ENCODE measurements around the gene SLCO3A1.

Gene SLCO3A1

DNA sequence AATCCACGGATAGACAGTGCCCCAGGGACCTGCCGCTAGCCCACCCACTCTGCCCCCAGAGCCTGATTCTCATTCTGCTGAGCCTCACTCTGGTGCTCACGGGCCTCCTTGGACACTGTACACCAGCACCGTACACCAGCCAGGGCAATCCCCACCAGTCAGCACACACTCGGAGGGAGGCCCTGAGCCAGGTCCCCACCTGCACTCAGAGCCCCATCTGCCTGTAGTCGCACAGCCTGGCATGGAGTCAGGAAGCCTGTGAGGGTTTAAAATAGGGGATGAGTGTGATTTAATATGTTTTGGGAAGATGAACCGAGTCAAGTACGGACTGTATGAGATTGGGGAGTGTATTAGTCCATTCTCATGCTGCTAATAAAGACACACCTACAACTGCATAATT is 223.0 kb downstream of the SLCO3A1 start:
- no peak for FAIRE-seq

DNA sequence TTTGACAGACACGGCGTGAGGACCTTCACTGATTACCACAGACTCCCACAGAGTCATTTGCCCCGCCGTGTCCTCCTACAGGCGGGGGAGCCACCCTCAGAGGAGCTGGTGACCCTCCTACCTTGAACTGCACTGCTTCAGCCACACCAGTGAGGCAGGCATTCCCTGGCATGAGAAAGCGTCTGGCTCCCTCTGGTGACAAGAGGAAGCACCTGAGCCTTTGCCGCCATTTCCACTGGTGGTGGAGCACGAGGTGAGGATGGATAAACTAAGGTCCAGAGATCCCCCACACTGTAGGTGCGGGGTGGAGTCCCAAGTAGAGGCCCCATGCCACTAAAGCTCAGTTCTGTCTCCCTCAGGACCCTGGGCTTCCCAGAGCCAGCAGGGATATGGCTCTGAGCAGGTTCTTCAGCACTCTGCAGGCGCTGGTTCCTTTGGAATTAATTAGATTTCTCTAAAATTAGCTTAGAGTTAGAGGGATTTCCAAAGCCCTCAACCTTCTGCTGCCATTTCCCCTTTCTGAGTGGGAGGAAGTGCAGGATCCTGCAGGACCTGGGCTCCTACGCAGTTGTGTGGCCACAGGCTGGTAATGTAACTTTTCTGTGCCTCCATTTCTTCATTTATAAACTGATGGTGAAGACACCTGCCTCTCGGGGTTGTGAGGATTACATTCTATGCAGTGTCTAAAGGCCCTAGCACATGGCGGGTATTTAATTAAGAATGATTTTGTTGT is 224.0 kb downstream of the SLCO3A1 start:
- FAIRE-seq: no peak

DNA sequence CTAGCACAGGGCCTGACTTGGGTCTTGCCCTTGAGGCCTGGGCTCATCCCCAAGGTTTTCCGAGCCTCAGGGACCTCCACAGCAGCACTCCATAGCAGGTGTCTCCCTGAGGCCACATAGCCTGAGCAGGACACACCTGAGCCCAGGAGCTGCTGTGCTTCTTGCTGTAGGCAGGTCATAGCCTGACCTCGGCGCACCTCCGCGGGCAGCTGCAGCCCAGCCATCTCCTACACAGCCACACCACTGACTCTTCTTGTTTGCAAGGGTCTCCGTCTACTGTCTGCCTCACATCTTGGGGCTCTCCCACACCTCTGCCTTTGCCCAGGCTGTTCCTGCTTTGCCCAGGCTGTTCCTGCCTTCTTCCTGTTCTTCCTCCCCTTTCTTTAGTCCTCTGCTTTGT is 224.8 kb downstream of the SLCO3A1 start:
- no peak for FAIRE-seq

DNA sequence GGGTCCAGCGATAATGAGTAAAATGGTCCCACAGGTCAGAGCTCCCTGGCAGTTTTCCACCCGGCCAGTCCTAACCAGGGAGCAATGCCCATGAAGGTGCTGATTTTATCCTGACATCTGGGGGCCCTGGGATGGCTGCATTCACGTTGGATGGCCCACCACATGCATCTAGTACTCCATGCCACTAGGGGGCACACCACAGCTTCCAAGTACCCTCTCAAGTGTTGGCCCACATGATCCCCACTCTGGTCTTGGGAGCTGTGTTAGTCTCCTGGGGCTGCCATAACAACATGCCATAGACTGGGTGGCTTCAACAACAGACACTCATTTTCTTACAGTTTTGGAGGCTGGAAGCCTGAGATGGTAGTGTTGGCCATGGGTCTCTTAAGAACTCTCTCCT is 225.5 kb downstream of the SLCO3A1 start:
- FAIRE-seq: no peak

DNA sequence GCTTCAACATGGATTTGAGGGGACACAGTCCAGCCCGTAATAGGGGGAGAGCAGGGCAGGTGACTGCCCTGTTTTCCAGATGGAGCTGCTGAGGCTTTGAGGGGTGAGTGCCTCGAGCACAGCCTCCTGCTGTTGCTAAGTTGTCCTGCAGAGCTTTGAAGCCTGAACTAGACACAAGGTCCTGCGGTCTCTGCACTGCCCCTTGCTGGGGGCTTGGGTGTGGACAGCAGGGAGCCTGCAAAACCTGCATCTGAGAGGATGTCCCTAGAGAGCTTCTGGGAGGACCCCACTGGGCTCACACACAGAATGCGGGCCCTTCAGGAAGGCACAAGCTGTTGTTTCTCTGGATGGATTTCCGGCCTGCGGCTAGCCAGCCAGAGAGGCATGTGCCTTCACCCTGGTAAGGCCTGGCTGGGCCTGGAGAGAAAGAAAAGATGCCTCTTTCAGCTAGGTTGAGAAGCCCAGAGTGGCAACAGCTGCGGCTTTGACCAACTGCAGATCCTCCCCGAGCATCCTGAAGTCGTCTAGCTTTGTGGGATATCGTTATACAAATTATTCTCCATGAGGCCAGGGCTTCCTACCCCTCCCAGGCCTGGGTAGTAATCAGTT is 226.2 kb downstream of the SLCO3A1 start:
- no peak for FAIRE-seq

DNA sequence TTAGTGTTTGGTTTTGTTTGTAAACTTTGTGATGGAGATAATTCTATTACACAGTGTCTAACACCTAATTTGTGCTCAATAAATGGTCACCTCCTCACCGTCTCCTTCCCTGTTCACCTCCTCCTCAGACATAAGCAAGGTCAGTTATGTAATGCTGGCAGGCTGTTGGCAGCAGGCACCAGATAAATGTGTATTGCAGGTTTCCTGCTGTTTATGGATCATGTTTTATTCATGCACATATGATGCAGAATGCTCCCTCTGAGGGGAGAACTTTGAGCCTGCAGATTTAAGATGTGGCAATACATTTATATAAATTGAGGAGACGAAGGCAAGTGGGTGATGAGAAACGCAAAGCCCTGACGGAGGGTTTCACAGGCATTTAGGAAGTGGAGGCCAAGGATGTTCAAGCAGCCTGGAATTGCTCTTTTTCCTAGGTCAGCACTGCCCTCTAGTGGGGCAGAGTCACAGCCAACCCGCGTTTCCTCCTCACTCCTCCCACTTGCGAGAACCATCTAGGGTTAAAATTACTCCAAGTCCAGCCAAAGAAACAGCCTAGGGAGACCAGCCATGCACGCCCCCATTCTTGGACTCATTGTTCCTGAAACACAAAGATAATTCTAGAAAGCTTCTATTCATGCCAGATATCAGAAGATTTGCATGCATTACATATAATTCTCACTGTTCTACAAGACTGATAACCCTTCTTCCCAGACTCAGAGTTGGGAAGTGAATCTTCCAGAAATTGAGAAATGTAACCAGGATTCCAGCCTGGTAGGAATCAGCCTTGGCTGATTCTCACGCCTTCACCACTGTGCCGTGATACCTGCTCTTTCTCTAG is 228.7 kb downstream of the SLCO3A1 start:
- FAIRE-seq: no peak

DNA sequence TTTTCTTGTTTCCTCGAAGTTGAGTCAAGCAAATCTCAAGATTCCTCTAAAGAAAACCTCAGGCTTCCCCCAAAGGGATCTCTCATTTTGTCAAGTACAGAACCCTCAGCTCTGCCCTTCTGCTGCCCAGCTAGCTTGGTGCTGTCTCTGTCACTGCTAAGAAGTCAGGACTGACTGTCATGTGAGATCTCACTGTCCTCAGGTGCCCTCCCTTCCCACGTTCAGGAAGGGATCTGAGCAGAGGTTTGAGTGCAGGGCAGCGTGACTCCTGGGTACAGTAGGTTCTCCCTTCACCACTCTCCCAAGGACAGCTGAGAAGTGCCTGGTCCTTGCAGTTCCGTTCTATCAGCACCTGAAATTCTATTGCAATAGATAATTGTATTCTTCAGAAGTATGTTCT is 229.7 kb downstream of the SLCO3A1 start:
- FAIRE-seq: no peak

DNA sequence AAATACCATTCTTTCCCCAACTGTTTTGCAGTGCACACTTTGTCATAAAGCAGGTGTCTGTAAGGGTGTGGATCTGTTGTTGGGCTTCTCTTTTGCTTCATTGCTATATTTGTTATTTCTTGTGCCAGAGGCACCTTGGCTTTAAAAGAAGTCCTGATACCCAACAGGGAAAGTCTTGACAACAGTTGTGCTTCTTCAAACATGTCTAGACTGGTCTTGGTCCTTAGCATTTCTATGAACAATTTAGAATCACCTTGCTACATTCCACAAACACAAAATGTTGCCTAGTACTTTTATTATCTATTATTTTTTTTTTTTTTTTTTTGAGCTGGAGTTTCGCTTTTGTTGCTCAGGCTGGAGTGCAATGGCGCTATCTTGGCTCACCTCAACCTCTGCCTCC is 233.7 kb downstream of the SLCO3A1 start:
- no peak for FAIRE-seq

DNA sequence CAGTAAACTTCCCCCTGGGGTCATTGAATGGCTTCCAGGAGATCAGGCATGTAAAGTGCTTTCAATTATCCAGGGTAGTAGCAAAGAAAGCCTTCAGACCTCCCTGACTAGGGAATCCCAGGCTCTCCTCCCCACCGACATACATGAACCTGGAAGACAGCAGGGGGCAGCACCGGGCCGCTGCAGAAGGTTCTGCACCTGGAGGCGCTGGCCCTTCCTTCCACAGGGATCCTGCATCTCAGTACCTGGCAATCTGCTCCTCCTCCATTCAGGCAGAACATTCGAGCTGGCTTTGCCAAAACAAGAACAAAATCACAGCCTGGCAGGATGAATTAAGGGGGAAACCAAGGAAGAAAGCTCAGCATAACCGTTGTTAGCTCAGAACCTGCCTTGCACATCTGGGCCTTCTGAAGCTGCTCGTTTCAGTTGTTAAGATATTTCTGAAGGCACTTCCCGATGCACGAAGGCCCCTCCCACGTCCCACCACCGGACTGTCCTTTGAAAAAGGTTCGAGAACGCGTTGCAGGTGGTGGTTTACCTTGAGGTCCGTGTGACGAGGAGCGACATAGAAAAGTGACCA is 237.7 kb downstream of the SLCO3A1 start:
- FAIRE-seq: no peak

DNA sequence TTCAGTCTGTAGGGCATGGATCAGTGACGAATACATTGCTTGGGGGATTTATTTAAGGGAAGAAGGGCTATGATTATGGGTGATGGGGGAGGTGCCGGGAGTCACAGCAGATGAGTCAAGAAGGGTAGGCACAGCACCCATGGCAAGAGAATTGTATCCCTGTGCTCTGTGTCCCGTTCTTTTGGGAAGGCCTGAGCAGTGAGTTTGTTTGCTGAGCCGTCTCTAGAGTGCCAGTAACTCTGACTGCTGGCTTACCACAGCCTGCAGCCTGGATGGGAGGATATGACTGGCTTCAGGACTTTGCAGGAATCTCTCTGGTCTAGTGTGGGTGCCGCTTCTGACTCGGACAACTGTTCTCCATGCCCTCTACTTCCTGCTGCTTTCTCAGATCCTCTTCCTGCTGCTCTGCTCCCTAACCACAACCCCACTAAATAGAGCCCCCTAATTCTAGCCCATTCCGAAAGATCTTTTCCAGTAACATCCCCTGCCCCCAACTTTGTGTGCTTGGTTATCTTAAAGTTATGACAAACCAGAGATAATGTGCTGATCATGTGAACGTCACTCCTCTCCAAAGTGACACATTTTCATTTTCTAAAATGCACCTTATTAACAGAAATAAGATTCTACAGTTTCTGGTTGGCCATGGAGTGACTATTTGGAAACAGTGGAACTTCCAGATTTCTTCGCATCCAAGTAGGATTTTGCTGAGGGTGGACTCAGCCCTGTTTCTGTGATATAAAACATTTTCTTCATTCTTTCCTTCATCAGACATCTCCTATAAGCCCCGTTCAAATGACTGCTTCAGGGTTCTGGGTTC is 239.0 kb downstream of the SLCO3A1 start:
- no peak for FAIRE-seq

DNA sequence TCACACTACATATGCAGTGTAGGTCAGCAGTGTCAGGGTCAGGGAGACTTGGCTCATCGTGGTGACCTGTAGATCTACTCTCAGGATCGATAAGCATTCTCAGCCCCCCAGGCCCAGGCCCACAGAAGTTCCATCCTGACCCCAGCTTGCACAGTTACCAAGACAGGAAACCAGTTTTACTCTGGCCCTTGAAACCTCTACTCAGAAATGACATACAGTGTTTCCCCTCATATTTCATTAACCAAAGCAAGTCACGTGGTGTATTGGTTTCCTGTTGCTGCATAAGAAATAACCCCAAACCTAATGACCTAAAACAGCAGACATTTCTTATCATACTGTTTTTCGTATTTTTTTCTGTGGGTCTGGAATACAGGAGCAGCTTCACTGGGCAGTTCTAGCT is 242.2 kb downstream of the SLCO3A1 start:
- FAIRE-seq: no peak

DNA sequence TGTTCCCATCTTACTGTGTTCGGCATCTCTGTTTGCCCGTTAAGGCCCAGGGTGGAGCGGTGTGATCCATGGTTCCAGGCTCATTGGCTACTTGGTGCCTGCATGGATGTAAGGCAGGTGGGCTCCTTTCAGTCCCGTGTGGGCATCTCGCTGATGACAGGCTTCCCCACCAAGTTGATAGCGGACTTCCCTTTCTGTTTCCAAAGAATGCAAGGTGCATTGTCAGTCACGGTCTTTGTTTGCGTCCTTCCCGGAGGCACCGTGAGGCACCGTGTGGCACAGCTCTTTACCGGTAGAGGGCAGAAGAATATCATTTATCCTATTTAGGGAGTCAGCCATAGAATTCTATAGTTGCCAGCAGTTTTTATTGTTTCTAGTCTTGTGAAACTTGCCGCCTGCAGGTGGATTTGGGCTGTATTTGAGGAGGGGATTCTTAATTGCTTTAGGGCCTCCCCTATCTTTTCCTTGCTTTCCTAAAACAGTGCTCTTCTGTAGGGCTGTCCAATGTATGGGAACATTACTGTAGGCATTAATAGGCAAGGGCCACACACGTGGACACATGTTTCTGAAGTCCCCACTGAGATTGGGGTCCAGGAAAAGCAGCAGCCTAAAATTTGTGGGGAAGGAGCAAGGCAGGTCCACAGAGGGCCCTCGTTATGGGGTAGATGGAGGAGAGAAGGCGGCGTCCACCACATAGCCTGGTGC is 244.1 kb downstream of the SLCO3A1 start:
- no peak for FAIRE-seq

DNA sequence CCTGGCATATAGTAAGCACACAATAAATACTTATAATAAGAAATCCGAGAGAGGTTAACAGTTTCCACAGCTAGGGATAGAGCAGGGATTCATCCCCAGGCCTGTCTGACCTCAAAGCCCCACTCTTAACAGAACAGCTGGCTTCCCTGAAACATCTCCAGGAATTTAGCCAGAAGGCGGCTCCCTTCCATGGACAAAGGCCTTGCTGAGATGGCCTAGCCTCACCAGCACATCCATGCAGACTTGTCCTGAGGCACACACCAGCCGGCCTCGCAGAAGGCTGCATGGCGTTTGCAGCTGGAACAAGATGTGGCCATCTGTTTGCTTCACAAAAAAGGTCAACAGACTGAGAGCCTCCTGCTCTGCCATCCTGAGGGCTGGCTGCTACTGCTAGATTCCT is 245.4 kb downstream of the SLCO3A1 start:
- FAIRE-seq: no peak

DNA sequence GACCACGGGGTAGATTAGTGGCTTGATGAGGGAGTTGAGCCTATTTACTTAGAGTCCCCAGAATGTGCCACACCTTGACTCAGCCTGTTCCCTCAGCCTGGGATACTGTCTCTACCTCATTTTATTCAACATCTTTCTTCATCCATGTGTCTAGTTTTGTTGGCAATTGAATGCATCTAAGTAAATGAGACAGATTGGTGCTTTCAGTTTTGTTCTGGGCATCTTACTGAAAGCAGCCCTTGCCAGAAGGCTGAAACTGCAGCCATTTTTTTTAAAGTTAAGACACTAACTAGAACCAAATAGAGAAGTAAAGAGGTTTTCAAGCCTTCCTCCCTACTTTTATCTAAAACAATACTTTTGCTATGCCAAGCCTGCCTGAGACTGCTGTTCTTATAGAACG is 246.8 kb downstream of the SLCO3A1 start:
- FAIRE-seq: no peak

DNA sequence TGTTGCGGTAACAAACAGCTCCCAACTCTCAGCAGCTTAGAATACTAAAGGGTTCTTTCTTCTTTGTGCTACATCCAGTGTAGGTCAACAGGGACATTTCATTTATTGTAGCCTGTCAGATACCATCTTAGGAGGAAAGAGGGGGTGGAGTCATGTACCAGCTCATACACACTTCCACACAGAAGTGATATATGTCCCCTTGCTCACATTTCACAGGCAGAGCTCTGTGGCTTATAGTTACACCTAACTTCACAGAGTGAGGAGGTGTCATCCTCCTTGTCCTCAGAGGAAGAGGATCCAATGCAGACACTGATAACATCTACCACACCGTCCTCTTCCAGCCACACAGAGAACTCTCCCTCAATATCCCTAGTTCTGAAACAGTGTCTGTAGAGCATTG is 247.2 kb downstream of the SLCO3A1 start:
- FAIRE-seq: no peak

DNA sequence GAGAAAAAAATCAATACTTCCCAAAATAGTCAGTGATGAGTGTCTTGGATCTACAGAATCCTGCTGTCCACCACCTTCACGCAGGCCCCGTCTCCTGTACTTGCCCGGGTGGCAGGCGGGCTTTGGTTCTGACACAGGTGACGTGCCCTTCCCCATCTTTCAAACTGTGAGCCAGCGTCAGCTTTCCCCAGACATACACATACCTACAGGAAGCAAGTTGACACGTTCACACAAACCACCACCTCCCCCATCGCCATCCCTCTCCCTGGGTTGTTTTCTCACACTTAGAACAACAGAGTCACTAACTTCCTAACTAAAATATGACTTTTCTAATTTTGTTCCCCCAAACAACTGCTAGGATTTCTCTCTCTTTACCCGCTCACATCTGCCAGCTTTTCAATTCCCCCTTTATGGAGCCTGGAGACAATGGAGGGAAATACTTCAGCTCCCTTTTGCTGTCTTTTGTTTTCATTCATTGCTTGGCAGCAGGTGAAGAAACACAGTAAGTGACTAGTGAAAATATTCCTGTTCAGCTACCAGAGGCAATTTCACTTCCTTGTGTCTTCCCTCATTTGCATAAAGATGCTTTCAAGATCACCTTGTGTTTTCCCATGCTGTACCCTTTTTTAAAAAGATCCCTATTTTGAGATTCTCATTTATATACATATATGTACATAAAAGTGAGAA is 248.3 kb downstream of the SLCO3A1 start:
- FAIRE-seq: no peak

DNA sequence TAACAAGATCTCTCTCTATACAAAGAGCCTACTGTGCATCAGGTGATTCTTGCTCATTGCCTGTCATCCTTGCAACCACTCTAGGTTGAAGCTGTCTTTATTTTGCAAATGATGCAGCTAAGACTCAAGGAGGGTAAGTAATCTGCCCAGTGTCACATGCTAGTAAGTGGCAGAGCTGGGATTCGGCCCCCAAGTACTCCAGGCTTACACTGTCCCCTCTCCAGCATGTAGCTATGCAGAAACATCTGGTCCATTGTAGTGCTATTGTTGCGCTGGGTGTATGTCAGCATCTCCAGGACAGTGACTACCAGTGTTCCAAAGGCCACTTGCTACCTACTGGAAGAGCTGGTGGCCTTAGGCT is 248.9 kb downstream of the SLCO3A1 start:
- FAIRE-seq: no peak

DNA sequence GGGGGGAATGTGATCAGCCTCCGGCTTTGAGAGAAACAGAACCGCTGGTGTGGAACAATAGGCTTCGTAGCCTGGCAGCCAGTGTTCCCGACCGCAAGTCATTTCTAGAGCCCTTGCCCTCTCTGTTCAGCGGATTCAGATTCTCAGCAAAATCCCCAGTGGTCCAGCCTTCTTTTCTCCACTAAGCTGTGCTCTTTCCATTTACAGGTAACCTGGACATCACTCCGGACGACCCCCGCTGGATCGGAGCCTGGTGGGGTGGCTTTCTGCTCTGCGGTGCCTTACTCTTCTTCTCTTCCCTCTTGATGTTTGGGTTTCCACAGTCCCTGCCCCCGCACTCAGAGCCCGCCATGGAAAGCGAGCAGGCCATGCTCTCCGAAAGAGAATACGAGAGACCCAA is 250.6 kb downstream of the SLCO3A1 start:
- FAIRE-seq: no peak

DNA sequence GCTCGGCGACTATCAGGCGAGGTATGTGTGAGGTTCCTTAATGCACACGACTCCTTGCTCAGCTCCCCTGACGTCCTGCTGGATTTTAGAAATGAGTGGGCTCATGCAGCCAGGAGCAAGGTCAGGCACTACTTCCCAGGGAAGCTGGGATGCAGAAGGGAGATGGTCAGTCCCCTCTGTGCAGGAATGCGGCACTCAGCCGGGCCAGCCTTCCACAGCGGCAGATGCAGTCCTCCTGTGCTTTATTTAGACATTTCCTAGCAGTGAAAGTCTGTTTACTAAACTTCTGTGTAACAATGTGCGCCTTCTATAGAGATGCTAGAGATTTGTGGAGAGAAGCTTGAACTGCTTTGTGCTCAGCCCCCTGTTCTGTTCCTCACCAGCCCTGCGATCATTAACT is 252.1 kb downstream of the SLCO3A1 start:
- FAIRE-seq: no peak

DNA sequence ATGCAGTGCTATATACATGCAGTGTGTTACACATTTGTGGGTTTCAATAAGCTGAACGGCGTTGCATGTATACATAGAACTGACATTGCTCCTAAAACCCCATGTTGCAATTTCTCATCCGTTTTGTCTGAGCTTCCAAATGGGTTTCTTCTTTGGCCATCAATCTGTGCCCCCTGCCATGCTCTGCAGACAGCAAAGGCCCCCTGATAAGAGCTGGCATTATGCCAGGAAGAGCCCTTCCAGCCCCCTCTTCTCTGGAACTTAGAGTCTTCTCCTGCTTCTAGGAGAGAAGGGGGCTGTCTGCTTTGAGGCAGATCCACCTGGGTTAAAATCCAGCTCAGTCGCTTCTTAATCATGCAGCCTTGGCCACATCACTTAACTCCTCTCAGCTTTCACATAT is 254.0 kb downstream of the SLCO3A1 start:
- FAIRE-seq: no peak

DNA sequence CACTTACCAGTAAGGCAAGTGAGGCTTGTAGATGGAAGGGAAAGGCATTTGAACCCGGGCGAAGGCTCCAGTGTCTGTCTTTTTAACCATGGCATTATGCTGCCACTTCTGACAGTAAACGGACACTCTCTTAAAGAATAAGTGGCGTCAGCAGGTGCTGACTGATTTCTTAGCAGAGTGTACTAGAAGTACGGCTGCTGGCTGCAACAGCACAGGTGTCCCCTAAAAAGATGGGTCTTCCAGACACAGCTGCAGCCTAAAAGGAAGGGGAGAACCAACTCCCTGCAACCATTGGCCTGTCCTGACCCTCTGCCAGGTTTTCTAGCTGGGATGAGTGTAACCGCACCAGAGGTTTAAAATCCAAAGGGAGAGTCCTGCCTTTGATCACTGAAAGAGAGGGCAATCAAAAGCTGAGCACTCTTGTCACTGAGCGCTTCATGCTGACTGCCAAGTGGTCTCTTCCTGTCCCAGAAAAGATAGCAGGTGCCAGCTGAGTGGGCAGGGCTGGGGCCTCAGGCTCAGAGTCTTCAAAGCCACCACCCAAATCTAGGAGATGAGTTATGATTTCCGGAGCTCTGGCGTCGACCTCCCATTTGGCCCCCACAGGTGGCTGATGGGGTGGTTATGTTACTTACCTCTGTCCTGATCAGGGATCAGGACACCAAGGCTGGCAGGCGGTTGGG is 255.8 kb downstream of the SLCO3A1 start:
- FAIRE-seq: no peak

Data from islet of Langerhans (tissue), 1 donor.